GM23338 (cell line): Measurements from ENCODE around the gene NR4A1. TPM values are rescaled to one million over a fixed set of nuclear protein-coding genes. Genes with fewer than 3 reads are reported as not detected.

Experiments
- ATAC-seq: fragments of 200-7000 bp; cut with Tn5 transposase; 3 replicates; pipeline ENCODE4 v1.9.1; 2020
- DNase-seq: peaks from one replicate; pipeline ENCODE4 v3.0.0-alpha.2; 2015; ENCODE audit warnings: low spot score
- H2AFZ ChIP-seq: fragments of 200-600 bp; sonication (generic); 2 replicates; pipeline ENCODE4 v1.8.0; 2016; ENCODE audit warnings: antibody characterized with exemption, mild to moderate bottlenecking, moderate library complexity
- H3F3A ChIP-seq: fragments of 200-600 bp; sonication (generic); replicated peaks from 2 replicates; pipeline ENCODE4 v1.8.0; 2017; ENCODE audit warnings: antibody characterized with exemption, mixed run types, low read depth
- H3K27ac ChIP-seq: fragments of 200-600 bp; sonication (generic); 2 replicates; pipeline ENCODE4 v1.6.1; 2016; ENCODE audit warnings: low read depth
- H3K27me3 ChIP-seq: fragments of 200-600 bp; sonication (generic); 2 replicates; pipeline ENCODE4 v1.8.0; 2016; ENCODE audit warnings: mild to moderate bottlenecking, mixed run types, moderate library complexity; ENCODE audit not compliant: insufficient read depth
- H3K36me3 ChIP-seq: fragments of 200-600 bp; sonication (generic); 2 replicates; pipeline ENCODE4 v1.8.0; 2016; ENCODE audit warnings: mild to moderate bottlenecking; ENCODE audit not compliant: insufficient read depth
- H3K4me1 ChIP-seq: fragments of 200-600 bp; sonication (generic); 2 replicates; pipeline ENCODE4 v1.8.0; 2016; ENCODE audit warnings: mild to moderate bottlenecking, moderate library complexity; ENCODE audit not compliant: insufficient read depth
- H3K4me2 ChIP-seq: fragments of 200-600 bp; sonication (generic); 2 replicates; pipeline ENCODE4 v1.7.1; 2017; ENCODE audit warnings: mixed run types
- H3K4me3 ChIP-seq: fragments of 200-600 bp; sonication (generic); 2 replicates; pipeline ENCODE4 v1.6.1; 2016; ENCODE audit warnings: mixed run types
- H3K79me2 ChIP-seq: fragments of 200-600 bp; sonication (generic); replicated peaks from 2 replicates; pipeline ENCODE4 v1.8.0; 2017; ENCODE audit warnings: mild to moderate bottlenecking; ENCODE audit not compliant: insufficient read depth
- H3K9me2 ChIP-seq: fragments of 200-600 bp; sonication (generic); 2 replicates; pipeline ENCODE4 v1.8.0; 2017; ENCODE audit not compliant: insufficient read depth
- H4K20me1 ChIP-seq: fragments of 200-600 bp; sonication (generic); replicated peaks from 2 replicates; pipeline ENCODE4 v1.8.0; 2017; ENCODE audit warnings: mild to moderate bottlenecking; ENCODE audit not compliant: insufficient read depth
- H3K27ac Mint-ChIP-seq: 2 replicates; pipeline ENCODE4 v1.8.0; 2020; ENCODE audit warnings: inconsistent platforms, mild to moderate bottlenecking, moderate library complexity, mixed read lengths
- H3K27me3 Mint-ChIP-seq: 3 replicates; pipeline ENCODE4 v1.8.0; 2022; ENCODE audit warnings: low read depth, mild to moderate bottlenecking, moderate library complexity, mixed read lengths, inconsistent platforms; ENCODE audit not compliant: insufficient read depth, poor library complexity
- H3K36me3 Mint-ChIP-seq: 3 replicates; pipeline ENCODE4 v1.8.0; 2021; ENCODE audit warnings: low read depth, mild to moderate bottlenecking, inconsistent platforms, moderate library complexity, mixed read lengths
- H3K4me1 Mint-ChIP-seq: 3 replicates; pipeline ENCODE4 v1.8.0; 2020; ENCODE audit warnings: mild to moderate bottlenecking, inconsistent platforms, mixed read lengths
- H3K4me3 Mint-ChIP-seq: 3 replicates; pipeline ENCODE4 v1.8.0; 2021; ENCODE audit warnings: moderate library complexity, mild to moderate bottlenecking, inconsistent platforms, mixed read lengths
- H3K9me3 Mint-ChIP-seq: 3 replicates; pipeline ENCODE4 v1.8.0; 2020; ENCODE audit warnings: moderate library complexity, mild to moderate bottlenecking, inconsistent platforms, mixed read lengths
- CREB1 ChIP-seq: fragments of 250-450 bp; sonication (Bioruptor Pico); IDR thresholded peaks from 2 replicates; pipeline ENCODE4 v1.5.0; 2020; ENCODE audit warnings: low read depth, mild to moderate bottlenecking, moderate library complexity
- CTCF ChIP-seq, 2 experiments: fragments of 200-600 bp in 1 of 2; sonication (generic) in 1 of 2; conservative IDR thresholded peaks; 2 replicates each; pipeline versions ENCODE4 v1.5.1 to v1.6.1; 2016 to 2017; ENCODE audit warnings: antibody characterized with exemption in 2 of 2, low read depth in 2 of 2, mild to moderate bottlenecking in 2 of 2, moderate library complexity in 1 of 2
- ETS1 ChIP-seq: IDR thresholded peaks from 2 replicates; pipeline ENCODE4 v1.6.1; 2016; ENCODE audit warnings: antibody characterized with exemption
- EZH2 ChIP-seq: fragments of 200-600 bp; sonication (generic); IDR thresholded peaks from one replicate; pipeline ENCODE4 v1.8.0; 2017; ENCODE audit warnings: antibody characterized with exemption, mild to moderate bottlenecking, low read depth; ENCODE audit not compliant: unreplicated experiment
- EZH2phosphoT487 ChIP-seq: fragments of 200-600 bp; sonication (generic); IDR thresholded peaks from one replicate; pipeline ENCODE4 v1.8.1; 2018; ENCODE audit warnings: antibody characterized with exemption; ENCODE audit not compliant: unreplicated experiment
- JUNB ChIP-seq: IDR thresholded peaks from one replicate; pipeline ENCODE4 v1.6.1; 2016; ENCODE audit warnings: antibody characterized with exemption; ENCODE audit not compliant: unreplicated experiment
- NANOG ChIP-seq: IDR thresholded peaks from 2 replicates; pipeline ENCODE4 v1.6.1; 2016; ENCODE audit warnings: antibody characterized with exemption, borderline replicate concordance
- POLR2AphosphoS5 ChIP-seq: IDR thresholded peaks from 2 replicates; pipeline ENCODE4 v1.6.1; 2016; ENCODE audit warnings: antibody characterized with exemption, low read depth
- REST ChIP-seq: IDR thresholded peaks from one replicate; pipeline ENCODE4 v1.6.1; 2018; ENCODE audit warnings: antibody characterized with exemption; ENCODE audit not compliant: unreplicated experiment
- STAT1 ChIP-seq: IDR thresholded peaks from one replicate; pipeline ENCODE4 v1.6.1; 2016; ENCODE audit warnings: antibody characterized with exemption; ENCODE audit not compliant: unreplicated experiment
- ZNF114 ChIP-seq: fragments of 250-450 bp; sonication (Bioruptor Pico); IDR thresholded peaks from 2 replicates; pipeline ENCODE4 v1.5.0; 2020; ENCODE audit warnings: mild to moderate bottlenecking, moderate library complexity
- ZNF331 ChIP-seq: fragments of 250-450 bp; sonication (Bioruptor Pico); IDR thresholded peaks from 2 replicates; pipeline ENCODE4 v1.5.0; 2020; ENCODE audit warnings: low read depth, mild to moderate bottlenecking, moderate library complexity
- ZNF462 ChIP-seq: fragments of 250-450 bp; sonication (Bioruptor Pico); IDR thresholded peaks from 2 replicates; pipeline ENCODE4 v1.5.0; 2020; ENCODE audit warnings: mild to moderate bottlenecking, moderate library complexity
- polyA plus RNA-seq: library from polyadenylated mRNA; unstranded; fragments of >200 nt; fragmentation: Nextera tagmentation; extraction: Ambion mirVana; gene quantifications from 2 replicates; pipeline ENCODE4 v1.2.1, GENCODE V29; 2016
- total RNA-seq: library from RNA; depleted of rRNA; stranded (reverse); fragments of >200 nt; shearing (Covaris generic); gene quantifications from 2 replicates; pipeline ENCODE4 v1.2.3, GENCODE V29; 2014

The NR4A1 gene
- total and polyA plus RNA-seq, 2 experiments from 2014 or later = 7.5 to 19.1 TPM

GRCh38 chr12:52035190-52035589 is 16.1 kb upstream of the NR4A1 start:
- Mint-ChIP-seq H3K9me3 (no peaks in the 10 kb centered on the region), H3K27me3 (peaks cover 39% of the 10 kb centered on the region), H3K4me3 (no peak overlapping the region; the same call in 2 of the 3 replicates), H3K27ac (no peak overlapping the region), H3K4me1 (peaks cover 32% of the 10 kb centered on the region), H3K36me3 (no peaks in the 10 kb centered on the region)
- ATAC-seq = no peak
- TF ChIP-seq CREB1 (no peak), CTCF (conservative IDR thresholded peaks at IDR 0.05; ENCODE audit: low read depth in 2 of 2) (no peak), ETS1 (no peak), JUNB (no peak), ZNF114 (CRISPR knock-in tag) (no peak), EZH2 (no peak), EZH2phosphoT487 (no peak), POLR2AphosphoS5 (no peak), REST (no peak), NANOG (no peak), ZNF462 (no peak), ZNF331 (CRISPR knock-in tag) (no peak), STAT1 (no peak)
- no peak for DNase-seq
- Histone ChIP-seq H3K79me2 (peaks cover 15% of the 10 kb centered on the region), H3K9me2 (no peaks in the 10 kb centered on the region), H2AFZ (no peak overlapping the region), H3K27me3 (peaks cover 54% of the 10 kb centered on the region), H3F3A (peaks cover 14% of the 10 kb centered on the region), H3K4me2 (no peak overlapping the region), H3K4me1 (peaks cover 17% of the 10 kb centered on the region), H3K36me3 (no peaks in the 10 kb centered on the region), H3K4me3 (no peak overlapping the region), H4K20me1 (peaks cover 12% of the 10 kb centered on the region), H3K27ac (no peak overlapping the region)
